ENCODE data around the gene HIBADH. TPM values are rescaled to one million over a fixed set of nuclear protein-coding genes. Genes with fewer than 3 reads are reported as not detected.

The HIBADH gene
- polyA plus RNA-seq = 23.5 and 25.7 TPM in 2 replicates

GRCh38 chr7:27662490-27663205 lies at the start of gene HIBADH:
HIBADH (minus strand) TSS chr7:27662883; CDS start chr7:27662788, 95 bp downstream.

Other genes with a start within 250 kb of the HIBADH start
- gene TAX1BP1, start 77.3 kb upstream of the HIBADH start, polyA plus RNA-seq = 478 and 625 TPM in 2 replicates

All from Purkinje cell (primary cell).